Ishikawa (cell line): ENCODE measurements around the gene SNED1.

Experiments
- CEBPB ChIP-seq: IDR thresholded peaks from 2 replicates; pipeline ENCODE4 v1.6.1; 2012
- CREB1 ChIP-seq: IDR thresholded peaks from 2 replicates; pipeline ENCODE4 v1.6.1; 2012; ENCODE audit warnings: low read depth
- EGR1 ChIP-seq: IDR thresholded peaks from 2 replicates; pipeline ENCODE4 v1.6.1; 2012
- EP300 ChIP-seq: IDR thresholded peaks from 2 replicates; pipeline ENCODE4 v1.6.1; 2012; ENCODE audit warnings: borderline replicate concordance
- FOXM1 ChIP-seq: IDR thresholded peaks from 2 replicates; pipeline ENCODE4 v1.6.1; 2012; ENCODE audit warnings: low read depth, borderline replicate concordance
- NFIC ChIP-seq: IDR thresholded peaks from 2 replicates; pipeline ENCODE4 v1.6.1; 2012
- RAD21 ChIP-seq: IDR thresholded peaks from 2 replicates; pipeline ENCODE4 v1.6.1; 2012; ENCODE audit warnings: low read depth
- TAF1 ChIP-seq: IDR thresholded peaks from 2 replicates; pipeline ENCODE4 v1.6.1; 2012; ENCODE audit warnings: low read depth, mild to moderate bottlenecking
- TCF12 ChIP-seq: IDR thresholded peaks from 2 replicates; pipeline ENCODE4 v1.6.1; 2012; ENCODE audit warnings: low read depth
- TEAD4 ChIP-seq: IDR thresholded peaks from 2 replicates; pipeline ENCODE4 v1.6.1; 2012
- YY1 ChIP-seq: IDR thresholded peaks from 2 replicates; pipeline ENCODE4 v1.6.1; 2012; ENCODE audit warnings: low read depth
- ZBTB7A ChIP-seq: IDR thresholded peaks from 2 replicates; pipeline ENCODE4 v1.6.1; 2012; ENCODE audit warnings: low read depth
- TF ChIP-seq, protein P1 (sequence below): IDR thresholded peaks from 2 replicates; pipeline ENCODE4 v1.6.1; 2012
- TF ChIP-seq, protein P2 (sequence below): IDR thresholded peaks from 2 replicates; pipeline ENCODE4 v1.6.1; 2012
- TF ChIP-seq, protein P3 (sequence below): IDR thresholded peaks from 2 replicates; pipeline ENCODE4 v1.6.1; 2012; ENCODE audit warnings: low read depth, mild to moderate bottlenecking

Gene SNED1

DNA sequence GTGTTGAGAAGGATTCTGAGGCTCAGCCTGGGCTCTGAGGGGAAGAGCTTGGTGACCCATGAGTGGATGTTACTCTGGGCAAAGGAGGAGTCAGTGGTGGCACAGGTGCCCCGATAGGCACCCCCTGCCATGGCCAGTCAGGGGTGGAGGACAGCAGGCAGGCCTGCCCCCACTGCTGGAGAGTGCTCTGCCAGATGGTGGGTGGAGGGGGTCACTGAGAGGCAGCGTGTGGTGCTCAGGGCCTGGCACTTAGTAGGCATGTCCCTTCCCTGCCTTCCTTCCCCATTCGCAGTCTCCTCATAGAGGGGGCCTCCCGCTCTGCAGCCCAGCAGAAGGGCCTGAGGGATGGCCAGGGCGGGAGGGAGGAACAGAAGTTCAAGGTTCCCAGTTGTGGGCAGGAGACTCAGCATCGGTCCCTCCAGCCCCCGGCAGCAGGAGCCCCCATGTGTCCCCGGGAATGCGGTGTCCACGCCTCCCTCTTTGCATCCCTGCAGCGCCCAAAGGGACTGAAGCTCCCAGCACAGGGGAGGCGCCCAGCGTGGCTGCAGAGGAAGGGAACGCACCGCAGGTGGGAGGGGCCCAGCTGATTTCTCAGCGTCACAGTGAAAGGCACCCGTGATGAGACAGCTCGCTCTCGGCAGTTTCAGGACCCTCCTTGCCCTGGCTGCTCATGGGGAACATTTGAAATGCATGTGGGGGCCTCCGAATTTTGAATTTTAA lies 5.7 kb upstream of the SNED1 start:
- TF ChIP-seq YY1 (no peak), ZBTB7A (no peak), TCF12 (no peak), EP300 (no peak), FOXM1 (no peak), RAD21 (no peak), TAF1 (no peak), CEBPB (no peak), EGR1 (no peak), NFIC (no peak), TEAD4 (no peak), CREB1 (no peak)
- TF ChIP-seq, protein P1, sequence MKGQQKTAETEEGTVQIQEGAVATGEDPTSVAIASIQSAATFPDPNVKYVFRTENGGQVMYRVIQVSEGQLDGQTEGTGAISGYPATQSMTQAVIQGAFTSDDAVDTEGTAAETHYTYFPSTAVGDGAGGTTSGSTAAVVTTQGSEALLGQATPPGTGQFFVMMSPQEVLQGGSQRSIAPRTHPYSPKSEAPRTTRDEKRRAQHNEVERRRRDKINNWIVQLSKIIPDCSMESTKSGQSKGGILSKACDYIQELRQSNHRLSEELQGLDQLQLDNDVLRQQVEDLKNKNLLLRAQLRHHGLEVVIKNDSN, result no peak
- TF ChIP-seq, protein P2, sequence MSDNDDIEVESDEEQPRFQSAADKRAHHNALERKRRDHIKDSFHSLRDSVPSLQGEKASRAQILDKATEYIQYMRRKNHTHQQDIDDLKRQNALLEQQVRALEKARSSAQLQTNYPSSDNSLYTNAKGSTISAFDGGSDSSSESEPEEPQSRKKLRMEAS, result no peak
- TF ChIP-seq, protein P3, sequence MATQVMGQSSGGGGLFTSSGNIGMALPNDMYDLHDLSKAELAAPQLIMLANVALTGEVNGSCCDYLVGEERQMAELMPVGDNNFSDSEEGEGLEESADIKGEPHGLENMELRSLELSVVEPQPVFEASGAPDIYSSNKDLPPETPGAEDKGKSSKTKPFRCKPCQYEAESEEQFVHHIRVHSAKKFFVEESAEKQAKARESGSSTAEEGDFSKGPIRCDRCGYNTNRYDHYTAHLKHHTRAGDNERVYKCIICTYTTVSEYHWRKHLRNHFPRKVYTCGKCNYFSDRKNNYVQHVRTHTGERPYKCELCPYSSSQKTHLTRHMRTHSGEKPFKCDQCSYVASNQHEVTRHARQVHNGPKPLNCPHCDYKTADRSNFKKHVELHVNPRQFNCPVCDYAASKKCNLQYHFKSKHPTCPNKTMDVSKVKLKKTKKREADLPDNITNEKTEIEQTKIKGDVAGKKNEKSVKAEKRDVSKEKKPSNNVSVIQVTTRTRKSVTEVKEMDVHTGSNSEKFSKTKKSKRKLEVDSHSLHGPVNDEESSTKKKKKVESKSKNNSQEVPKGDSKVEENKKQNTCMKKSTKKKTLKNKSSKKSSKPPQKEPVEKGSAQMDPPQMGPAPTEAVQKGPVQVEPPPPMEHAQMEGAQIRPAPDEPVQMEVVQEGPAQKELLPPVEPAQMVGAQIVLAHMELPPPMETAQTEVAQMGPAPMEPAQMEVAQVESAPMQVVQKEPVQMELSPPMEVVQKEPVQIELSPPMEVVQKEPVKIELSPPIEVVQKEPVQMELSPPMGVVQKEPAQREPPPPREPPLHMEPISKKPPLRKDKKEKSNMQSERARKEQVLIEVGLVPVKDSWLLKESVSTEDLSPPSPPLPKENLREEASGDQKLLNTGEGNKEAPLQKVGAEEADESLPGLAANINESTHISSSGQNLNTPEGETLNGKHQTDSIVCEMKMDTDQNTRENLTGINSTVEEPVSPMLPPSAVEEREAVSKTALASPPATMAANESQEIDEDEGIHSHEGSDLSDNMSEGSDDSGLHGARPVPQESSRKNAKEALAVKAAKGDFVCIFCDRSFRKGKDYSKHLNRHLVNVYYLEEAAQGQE, result no peak

DNA sequence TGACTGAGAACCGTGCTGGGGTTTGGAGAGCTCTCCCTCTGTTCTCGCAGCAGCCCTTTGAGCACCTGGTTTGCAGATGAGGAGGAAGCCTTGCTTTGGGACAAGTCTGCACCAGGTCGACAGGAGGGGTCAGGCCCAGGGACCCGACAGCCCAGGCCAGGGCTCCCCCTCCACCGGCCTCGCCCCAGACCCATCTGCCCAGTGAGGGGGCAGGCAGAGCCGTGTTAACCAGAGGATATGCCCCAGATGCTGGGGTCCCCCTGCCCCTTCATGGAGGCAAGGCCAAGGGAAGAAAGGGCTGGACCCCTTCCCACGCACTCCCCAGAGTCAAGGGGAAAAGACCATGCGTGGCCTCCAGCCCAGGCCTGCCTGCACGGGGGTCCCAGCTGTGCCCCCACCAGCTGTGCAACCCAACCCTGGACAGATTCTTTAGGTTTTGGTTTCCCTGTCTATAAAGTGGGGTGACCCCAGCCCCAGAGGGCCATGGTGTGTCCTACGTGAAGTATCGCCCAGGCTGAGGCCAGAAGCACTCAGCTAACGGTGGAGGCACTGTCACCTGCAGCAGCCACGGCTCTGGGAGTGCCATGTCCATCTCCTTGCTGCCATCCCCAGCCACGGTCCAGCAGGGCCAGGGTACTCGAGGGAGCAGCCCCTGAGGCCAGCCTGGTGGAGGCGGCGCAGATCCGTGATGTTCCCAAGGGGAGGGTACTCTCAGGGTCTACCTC lies 4.8 kb upstream of the SNED1 start:
- no peak for TF ChIP-seq FOXM1
- TF ChIP-seq TCF12, result no peak
- no peak for TF ChIP-seq TAF1
- no peak for TF ChIP-seq EP300
- no peak for TF ChIP-seq ZBTB7A
- no peak for TF ChIP-seq CEBPB
- TF ChIP-seq, protein P1, result no peak
- no peak for TF ChIP-seq TEAD4
- TF ChIP-seq NFIC, result no peak
- TF ChIP-seq YY1, result no peak
- TF ChIP-seq, protein P3, result no peak
- TF ChIP-seq EGR1, result no peak
- TF ChIP-seq RAD21, result no peak
- TF ChIP-seq, protein P2, result no peak
- no peak for TF ChIP-seq CREB1

DNA sequence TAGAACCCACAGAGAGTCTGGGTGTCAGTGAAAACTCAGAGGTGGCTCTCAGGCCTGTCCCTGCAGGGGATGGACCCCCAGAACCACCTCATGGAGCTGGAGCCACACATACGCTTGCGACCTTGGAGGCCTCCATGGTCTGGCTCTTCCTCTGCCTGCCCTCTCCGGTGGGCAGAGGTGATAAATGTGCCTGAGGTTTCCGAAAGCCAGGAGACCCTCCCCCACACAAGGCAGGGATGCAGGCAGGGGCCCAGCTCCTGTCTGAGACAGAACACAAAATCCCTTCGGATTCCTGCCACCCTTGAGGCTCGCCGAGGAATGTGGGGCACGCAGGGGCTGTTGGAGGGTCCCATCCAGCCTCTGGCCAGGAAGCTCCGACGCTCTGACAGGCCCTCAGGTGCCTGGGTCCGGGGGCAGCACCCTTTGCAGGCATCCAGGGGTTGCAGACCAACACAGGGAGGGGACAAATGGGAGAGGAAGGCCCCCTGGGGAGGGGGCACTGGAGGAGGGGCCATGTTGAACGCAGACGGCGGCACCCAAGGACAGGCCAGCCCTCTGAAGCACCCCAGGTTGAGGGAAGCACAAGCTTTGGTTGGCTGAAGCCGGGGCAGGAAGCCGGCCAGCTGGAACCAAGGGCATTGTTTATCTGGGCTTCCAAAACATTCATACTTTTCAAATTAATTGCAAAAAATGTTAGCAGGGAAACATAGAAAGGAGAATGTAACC lies 4.1 kb upstream of the SNED1 start:
- TF ChIP-seq TCF12, result no peak
- no peak for TF ChIP-seq RAD21
- TF ChIP-seq, protein P3, result no peak
- TF ChIP-seq NFIC, result no peak
- TF ChIP-seq, protein P1, result no peak
- TF ChIP-seq CREB1, result no peak
- no peak for TF ChIP-seq TEAD4
- no peak for TF ChIP-seq ZBTB7A
- no peak for TF ChIP-seq YY1
- TF ChIP-seq EP300, result no peak
- no peak for TF ChIP-seq EGR1
- no peak for TF ChIP-seq TAF1
- no peak for TF ChIP-seq FOXM1
- no peak for TF ChIP-seq CEBPB
- TF ChIP-seq, protein P2, result no peak
